ENCODE results near the gene MSL2.
"Not testable (repeated sequence)": the region's sequence is repeated elsewhere in the genome, so short reads cannot be mapped to it uniquely, and the experiment has no call there.

Gene MSL2

GRCh38 chr3:136146981-136147729 is 49.0 kb downstream of the MSL2 start:
- POLR2A ChIA-PET: no interaction called here
- no peak for DNase-seq (ENCODE audit: extremely low spot score)
- no peak for TF ChIP-seq CTCF (IDR thresholded peaks at IDR 0.05; ENCODE audit: control extremely low read depth, extremely low read depth, low read depth, missing control alignments)
- CTCF ChIA-PET: interaction anchor here (1.2 to 1.3 kb wide), 2 partner anchors 17 to 21 kb away, joined by 3 to 4 read pairs; no protein-coding TSS in a partner anchor

GRCh38 chr3:136144397-136144796 is 51.7 kb downstream of the MSL2 start:
- POLR2A ChIA-PET: not testable (repeated sequence)

GRCh38 chr3:136142592-136142991 is 53.5 kb downstream of the MSL2 start:
- no peak for TF ChIP-seq CTCF (IDR thresholded peaks at IDR 0.05; ENCODE audit: control extremely low read depth, extremely low read depth, low read depth, missing control alignments)
- no peak for DNase-seq (ENCODE audit: extremely low spot score)
- ChIA-PET CTCF (no interaction called here), POLR2A (no interaction called here)

More at GRCh38 chr3:136144397-136144796, 51.7 kb downstream of the MSL2 start:
- not testable (repeated sequence) for DNase-seq (ENCODE audit: extremely low spot score)
- CTCF ChIA-PET: interaction anchor here (2.3 kb wide), 1 partner anchor 9 kb away, joined by 5 read pairs; no protein-coding TSS in a partner anchor

GRCh38 chr3:136141891-136142290 is 54.2 kb downstream of the MSL2 start:
- CTCF ChIA-PET: no interaction called here
- DNase-seq (ENCODE audit: extremely low spot score): no peak
- no peak for TF ChIP-seq CTCF (IDR thresholded peaks at IDR 0.05; ENCODE audit: control extremely low read depth, extremely low read depth, low read depth, missing control alignments)
- POLR2A ChIA-PET: no interaction called here

GRCh38 chr3:136141291-136141785 is 54.8 kb downstream of the MSL2 start:
- ChIA-PET POLR2A (no interaction called here), CTCF (no interaction called here)
- TF ChIP-seq CTCF (IDR thresholded peaks at IDR 0.05; ENCODE audit: control extremely low read depth, extremely low read depth, low read depth, missing control alignments): no peak
- DNase-seq (ENCODE audit: extremely low spot score): no peak

GRCh38 chr3:136136454-136136853 is 59.7 kb downstream of the MSL2 start:
- no peak for DNase-seq (ENCODE audit: extremely low spot score)
- no peak for TF ChIP-seq CTCF (IDR thresholded peaks at IDR 0.05; ENCODE audit: control extremely low read depth, extremely low read depth, low read depth, missing control alignments)
- CTCF ChIA-PET: interaction anchor here (1.0 to 1.3 kb wide), 4 partner anchors 9 to 616 kb away, joined by 4 to 5 read pairs (median 5); partner anchors contain the start of gene STAG1
- POLR2A ChIA-PET: no interaction called here

Measured in GM10248 (cell line).